Panc1 (cell line): ENCODE data around the gene QKI. TPM values are rescaled to one million over a fixed set of nuclear protein-coding genes. Genes with fewer than 3 reads are reported as not detected.

ENCODE experiments used
- ATAC-seq: fragments of 200-7000 bp; cut with Tn5 transposase; 2 replicates; pipeline ENCODE4 v1.9.1; 2020; ENCODE audit warnings: mild to moderate bottlenecking, moderate library complexity
- BruUV-seq: library from RNA; stranded (reverse); fragments of 400-500 nt; replicated peaks from 2 replicates; lab custom pipeline; 2021; lab: Mats Ljungman, UMichigan
- CTCF ChIA-PET: fragments of 300-600 bp; sonication (Branson Sonifier 250); formaldehyde crosslinking; loops from one replicate; lab custom pipeline; 2022; ENCODE audit warnings: antibody characterized with exemption; lab: Charles Lee
- POLR2A ChIA-PET: fragments of 300-600 bp; sonication (Branson Sonifier 250); formaldehyde crosslinking; loops from one replicate; lab custom pipeline; 2022; ENCODE audit warnings: antibody characterized with exemption; lab: Charles Lee
- DNase-seq: peaks from one replicate; pipeline ENCODE4 v3.0.0-alpha.2; 2010; ENCODE audit warnings: low read depth, low spot score
- H3K27ac ChIP-seq: 2 replicates; pipeline ENCODE4 v1.5.1; 2011; ENCODE audit warnings: mild to moderate bottlenecking, low read length, inconsistent platforms
- H3K27me3 ChIP-seq: fragments of 200-500 bp; sonication (Bioruptor generic); 2 replicates; pipeline ENCODE4 v1.6.0; 2014; ENCODE audit warnings: low read length, inconsistent platforms; ENCODE audit not compliant: control insufficient read depth, insufficient read depth
- H3K36me3 ChIP-seq: fragments of 200-500 bp; sonication (Bioruptor generic); 2 replicates; pipeline ENCODE4 v1.5.1; 2014; ENCODE audit warnings: inconsistent platforms, mild to moderate bottlenecking, low read length, moderate library complexity; ENCODE audit not compliant: control insufficient read depth, insufficient read depth
- H3K4me1 ChIP-seq: 2 replicates; pipeline ENCODE4 v1.5.1; 2011; ENCODE audit warnings: inconsistent platforms, mild to moderate bottlenecking, low read length, moderate library complexity; ENCODE audit not compliant: control insufficient read depth, insufficient read depth
- H3K4me3 ChIP-seq, 2 experiments: 2 replicates each; pipeline ENCODE4 v1.5.1; 2011 to 2012; ENCODE audit warnings: low read depth in 2 of 2, low read length in 2 of 2, mild to moderate bottlenecking in 2 of 2, inconsistent platforms in 1 of 2, moderate library complexity in 1 of 2
- H3K9me3 ChIP-seq: fragments of 200-500 bp; sonication (Bioruptor generic); 2 replicates; pipeline ENCODE4 v1.5.1; 2014; ENCODE audit warnings: low read depth, mild to moderate bottlenecking, inconsistent platforms, low read length, moderate library complexity; ENCODE audit not compliant: control insufficient read depth, insufficient read depth
- POLR2AphosphoS5 ChIP-seq: IDR thresholded peaks from 2 replicates; pipeline ENCODE4 v1.6.1; 2012; ENCODE audit warnings: mild to moderate bottlenecking, low read depth, low read length, moderate library complexity
- SIN3A ChIP-seq: IDR thresholded peaks from 2 replicates; pipeline ENCODE4 v1.6.1; 2012; ENCODE audit warnings: low read depth, mild to moderate bottlenecking, low read length, moderate library complexity, borderline replicate concordance; ENCODE audit not compliant: insufficient read depth
- TCF7L2 ChIP-seq: IDR thresholded peaks from 2 replicates; pipeline ENCODE4 v1.6.1; 2011; ENCODE audit warnings: mild to moderate bottlenecking, low read depth, low read length, inconsistent platforms
- in situ Hi-C: cut with HindIII; loops from 2 replicates; pipeline ENCODE4 v1.10.0; 2016; ENCODE audit warnings: low sequenced_read_pairs, low pct_unique_long_range_greater_than_20kb
- intact Hi-C: fragments of 100-400 bp; cut with micrococcal nuclease; formaldehyde crosslinking; loops from one replicate; pipeline ENCODE4 v1.10.0; 2022; ENCODE audit not compliant: unreplicated experiment
- total RNA-seq: library from RNA; stranded (reverse); gene quantifications from one replicate; pipeline ENCODE4 v1.2.1, GENCODE V29; 2021; ENCODE audit not compliant: unreplicated experiment
- TF ChIP-seq, protein P1 (sequence below): fragments of 450-650 bp; IDR thresholded peaks from 2 replicates; pipeline ENCODE4 v1.5.1; 2017; ENCODE audit warnings: mild to moderate bottlenecking
- TF ChIP-seq, protein P2 (sequence below), 2 experiments: IDR thresholded peaks; 2 replicates each; pipeline ENCODE4 v1.6.1; 2011 to 2012; ENCODE audit warnings: low read depth in 2 of 2, control low read depth in 1 of 2, low read length in 1 of 2, mild to moderate bottlenecking in 1 of 2, moderate library complexity in 1 of 2; ENCODE audit not compliant: insufficient read depth in 1 of 2

QKI gene
- total RNA-seq, 1 experiment from 2014 or later = 176 TPM

DNA sequence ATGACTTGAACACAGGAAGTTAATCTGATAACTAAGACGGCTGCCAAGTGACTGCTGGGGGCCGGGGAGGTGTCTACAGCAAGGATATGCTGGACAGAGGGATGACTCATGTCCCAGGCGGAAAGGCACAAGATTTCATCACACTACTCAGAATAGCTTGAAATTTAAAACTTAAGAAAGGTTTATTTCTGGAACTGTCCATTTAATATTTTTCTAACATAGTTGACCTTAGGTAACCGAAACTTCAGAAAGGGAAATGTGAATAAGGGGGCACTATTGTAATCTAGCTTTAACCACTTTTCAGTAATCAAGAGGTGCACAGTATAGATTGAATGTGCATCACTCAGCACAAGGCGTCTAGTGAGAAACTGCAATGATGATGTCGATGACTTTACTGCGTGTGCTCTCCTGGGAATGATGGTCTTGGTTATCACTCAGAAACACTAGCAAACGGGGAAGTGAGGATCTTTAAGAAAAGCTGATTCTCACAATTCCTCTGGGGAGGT, 171.5 kb downstream of the QKI start:
- ATAC-seq = no peak
- H3K27me3 ChIP-seq = no peaks in the 10 kb centered on the region
- no peaks in the 10 kb centered on the region for H3K36me3 ChIP-seq
- no peak for DNase-seq
- TF ChIP-seq, protein P1, sequence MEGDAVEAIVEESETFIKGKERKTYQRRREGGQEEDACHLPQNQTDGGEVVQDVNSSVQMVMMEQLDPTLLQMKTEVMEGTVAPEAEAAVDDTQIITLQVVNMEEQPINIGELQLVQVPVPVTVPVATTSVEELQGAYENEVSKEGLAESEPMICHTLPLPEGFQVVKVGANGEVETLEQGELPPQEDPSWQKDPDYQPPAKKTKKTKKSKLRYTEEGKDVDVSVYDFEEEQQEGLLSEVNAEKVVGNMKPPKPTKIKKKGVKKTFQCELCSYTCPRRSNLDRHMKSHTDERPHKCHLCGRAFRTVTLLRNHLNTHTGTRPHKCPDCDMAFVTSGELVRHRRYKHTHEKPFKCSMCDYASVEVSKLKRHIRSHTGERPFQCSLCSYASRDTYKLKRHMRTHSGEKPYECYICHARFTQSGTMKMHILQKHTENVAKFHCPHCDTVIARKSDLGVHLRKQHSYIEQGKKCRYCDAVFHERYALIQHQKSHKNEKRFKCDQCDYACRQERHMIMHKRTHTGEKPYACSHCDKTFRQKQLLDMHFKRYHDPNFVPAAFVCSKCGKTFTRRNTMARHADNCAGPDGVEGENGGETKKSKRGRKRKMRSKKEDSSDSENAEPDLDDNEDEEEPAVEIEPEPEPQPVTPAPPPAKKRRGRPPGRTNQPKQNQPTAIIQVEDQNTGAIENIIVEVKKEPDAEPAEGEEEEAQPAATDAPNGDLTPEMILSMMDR = no peak
- TF ChIP-seq, protein P2, sequence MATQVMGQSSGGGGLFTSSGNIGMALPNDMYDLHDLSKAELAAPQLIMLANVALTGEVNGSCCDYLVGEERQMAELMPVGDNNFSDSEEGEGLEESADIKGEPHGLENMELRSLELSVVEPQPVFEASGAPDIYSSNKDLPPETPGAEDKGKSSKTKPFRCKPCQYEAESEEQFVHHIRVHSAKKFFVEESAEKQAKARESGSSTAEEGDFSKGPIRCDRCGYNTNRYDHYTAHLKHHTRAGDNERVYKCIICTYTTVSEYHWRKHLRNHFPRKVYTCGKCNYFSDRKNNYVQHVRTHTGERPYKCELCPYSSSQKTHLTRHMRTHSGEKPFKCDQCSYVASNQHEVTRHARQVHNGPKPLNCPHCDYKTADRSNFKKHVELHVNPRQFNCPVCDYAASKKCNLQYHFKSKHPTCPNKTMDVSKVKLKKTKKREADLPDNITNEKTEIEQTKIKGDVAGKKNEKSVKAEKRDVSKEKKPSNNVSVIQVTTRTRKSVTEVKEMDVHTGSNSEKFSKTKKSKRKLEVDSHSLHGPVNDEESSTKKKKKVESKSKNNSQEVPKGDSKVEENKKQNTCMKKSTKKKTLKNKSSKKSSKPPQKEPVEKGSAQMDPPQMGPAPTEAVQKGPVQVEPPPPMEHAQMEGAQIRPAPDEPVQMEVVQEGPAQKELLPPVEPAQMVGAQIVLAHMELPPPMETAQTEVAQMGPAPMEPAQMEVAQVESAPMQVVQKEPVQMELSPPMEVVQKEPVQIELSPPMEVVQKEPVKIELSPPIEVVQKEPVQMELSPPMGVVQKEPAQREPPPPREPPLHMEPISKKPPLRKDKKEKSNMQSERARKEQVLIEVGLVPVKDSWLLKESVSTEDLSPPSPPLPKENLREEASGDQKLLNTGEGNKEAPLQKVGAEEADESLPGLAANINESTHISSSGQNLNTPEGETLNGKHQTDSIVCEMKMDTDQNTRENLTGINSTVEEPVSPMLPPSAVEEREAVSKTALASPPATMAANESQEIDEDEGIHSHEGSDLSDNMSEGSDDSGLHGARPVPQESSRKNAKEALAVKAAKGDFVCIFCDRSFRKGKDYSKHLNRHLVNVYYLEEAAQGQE (IDR thresholded peaks at IDR 0.05; ENCODE audit: insufficient read depth in 1 of 2, low read depth in 2 of 2, low read length in 1 of 2) = 0 out of 4 replicates have a peak, but pooled peaks of 1 of the 2 experiments have one; percentile 14
- no peak overlapping the region for H3K27ac ChIP-seq
- intact Hi-C loops (loop anchor here (10.0 kb wide), 1 partner anchor 1339 kb away; no protein-coding TSS in a partner anchor), in situ Hi-C loops (no loop called here)
- no peak overlapping the region for H3K4me3 ChIP-seq
- ChIA-PET POLR2A (no interaction called here), CTCF (no interaction called here)
- no TSS peak for BruUV-seq
- H3K9me3 ChIP-seq = no peaks in the 10 kb centered on the region
- H3K4me1 ChIP-seq = no peaks in the 10 kb centered on the region

DNA sequence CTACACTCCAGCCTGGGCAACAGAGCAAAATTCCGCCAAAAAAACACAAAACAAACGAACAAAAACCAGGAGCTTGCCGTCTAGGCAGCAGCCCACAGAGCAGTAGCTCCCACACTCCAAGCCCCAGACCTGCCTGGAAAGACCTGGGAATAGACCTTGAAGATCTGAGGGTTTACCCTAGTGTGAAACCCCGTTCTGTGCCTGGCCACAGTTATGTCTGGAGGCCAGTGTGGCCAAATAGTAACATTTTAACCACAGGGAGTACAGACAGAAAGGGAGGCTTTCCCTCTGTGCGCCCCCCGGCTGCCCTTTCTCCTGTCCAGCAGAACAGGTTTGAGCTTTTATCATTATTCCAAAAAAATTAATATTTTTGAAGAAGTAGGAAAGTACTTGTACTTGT, 172.4 kb downstream of the QKI start:
- CTCF ChIA-PET = no interaction called here
- in situ Hi-C loops = no loop called here
- H3K9me3 ChIP-seq = no peaks in the 10 kb centered on the region
- H3K4me1 ChIP-seq = no peaks in the 10 kb centered on the region
- ATAC-seq = no peak
- no peak overlapping the region for H3K27ac ChIP-seq
- DNase-seq = no peak
- POLR2A ChIA-PET = no interaction called here
- TF ChIP-seq POLR2AphosphoS5 (no peak), SIN3A (no peak), TCF7L2 (no peak)
- TF ChIP-seq, protein P2 (IDR thresholded peaks at IDR 0.05; ENCODE audit: insufficient read depth in 1 of 2, low read depth in 2 of 2, low read length in 1 of 2) = no peak
- TF ChIP-seq, protein P1 = no peak
- intact Hi-C loops = loop anchor here (10.0 kb wide), 1 partner anchor 1338 kb away; no protein-coding TSS in a partner anchor
- H3K36me3 ChIP-seq = no peaks in the 10 kb centered on the region
- BruUV-seq = no TSS peak
- no peaks in the 10 kb centered on the region for H3K27me3 ChIP-seq
- no peak overlapping the region for H3K4me3 ChIP-seq
